CD1c-positive myeloid dendritic cell (primary cell): ENCODE data around the gene PHF19.

Experiments used
- DNase-seq: peaks from one replicate; pipeline ENCODE4 v3.0.0-alpha.2; 2016; ENCODE audit errors: extremely low spot score

The PHF19 gene

GRCh38 chr9:120891884-120892747 is 15.1 kb upstream of the PHF19 start:
- DNase-seq, result no peak

GRCh38 chr9:120891245-120891883 is 14.4 kb upstream of the PHF19 start:
- no peak for DNase-seq

- DNase-seq, result no peak
These were observed 13.6 kb upstream of the PHF19 start for GRCh38 chr9:120890320-120891244.

GRCh38 chr9:120889606-120890271 is 12.8 kb upstream of the PHF19 start:
- DNase-seq, result no peak

GRCh38 chr9:120888626-120889025 is 11.6 kb upstream of the PHF19 start:
- no peak for DNase-seq

- DNase-seq, result no peak
These were observed 9.5 kb upstream of the PHF19 start for GRCh38 chr9:120886490-120886967.

GRCh38 chr9:120885958-120886357 is 9.0 kb upstream of the PHF19 start:
- DNase-seq, result no peak

- DNase-seq, result no peak
These were observed 8.5 kb upstream of the PHF19 start for GRCh38 chr9:120885457-120885856.

- DNase-seq, result no peak
These were observed 6.6 kb upstream of the PHF19 start for GRCh38 chr9:120883608-120883996.

GRCh38 chr9:120882935-120883607 is 6.1 kb upstream of the PHF19 start:
- DNase-seq, result no peak

GRCh38 chr9:120879446-120879845 is 2.5 kb upstream of the PHF19 start:
- DNase-seq, result no peak

GRCh38 chr9:120878188-120879130 is 1.5 kb upstream of the PHF19 start:
- no peak for DNase-seq

GRCh38 chr9:120877276-120878034 is 467 bp upstream of the PHF19 start:
- peak; percentile 68 for DNase-seq

GRCh38 chr9:120875954-120876841 is 790 bp downstream of the PHF19 start:
- DNase-seq, result peak; percentile 91

GRCh38 chr9:120875643-120875953 is 1.4 kb downstream of the PHF19 start:
- DNase-seq, result no peak

GRCh38 chr9:120875195-120875565 is 1.8 kb downstream of the PHF19 start:
- DNase-seq, result no peak

GRCh38 chr9:120874226-120875194 is 2.5 kb downstream of the PHF19 start:
- no peak for DNase-seq
